Spinal cord (tissue), 10 donors: ENCODE results near the gene CEP104. TPM values are rescaled to one million over a fixed set of nuclear protein-coding genes. Genes with fewer than 3 reads are reported as not detected.
A peak's percentile ranks its signal among the peaks of the same experiment; 100 is the strongest.

Experiments used
- DNase-seq, 6 donors: peaks; one replicate each; pipeline versions ENCODE4 v3.0.0 to v3.0.0-alpha.2; 2013 to 2015; ENCODE audit warnings: low spot score in 6 of 6, low read depth in 4 of 6
- H3K27ac ChIP-seq: one replicate; pipeline ENCODE4 v1.5.1; 2013; ENCODE audit warnings: low read depth, low read length, control low read depth
- H3K27me3 ChIP-seq: one replicate; pipeline ENCODE4 v1.6.1; 2013; ENCODE audit warnings: low read length; ENCODE audit not compliant: control insufficient read depth, insufficient read depth
- H3K36me3 ChIP-seq: one replicate; pipeline ENCODE4 v1.6.1; 2013; ENCODE audit warnings: low read length; ENCODE audit not compliant: control insufficient read depth, insufficient read depth
- H3K4me1 ChIP-seq: one replicate; pipeline ENCODE4 v1.6.1; 2013; ENCODE audit warnings: low read length; ENCODE audit not compliant: control insufficient read depth, insufficient read depth
- H3K4me3 ChIP-seq: one replicate; pipeline ENCODE4 v1.5.1; 2013; ENCODE audit warnings: low read depth, low read length, control low read depth
- H3K9me3 ChIP-seq: one replicate; pipeline ENCODE4 v1.6.1; 2013; ENCODE audit warnings: low read length; ENCODE audit not compliant: control insufficient read depth, insufficient read depth
- WGBS: methylation state at CpG from one replicate; pipeline ENCODE4 v1.1.5; 2013; ENCODE audit warnings: missing lambda C conversion rate; ENCODE audit not compliant: insufficient coverage; 5-methylcytosine and 5-hydroxymethylcytosine counted together
- polyA plus RNA-seq, 2 donors: library from polyadenylated mRNA; unstranded; fragments of 120-200 nt; gene quantifications; one replicate each; pipeline ENCODE4 v1.2.1, GENCODE V29; 2013; ENCODE audit not compliant: insufficient read length in 2 of 2
- total RNA-seq, 2 donors: library from RNA; depleted of rRNA in 1 of 2; stranded (reverse); fragments of 120-200 nt in 1 of 2; fragments of >200 nt in 1 of 2; gene quantifications; one replicate each; pipeline versions ENCODE4 v1.2.3 to v1.2.4, GENCODE V29; 2013 to 2014
- donor health status: healthy.

Gene CEP104
- total and polyA plus RNA-seq, 4 donors: 23.9 to 43.8 (median 34.3) TPM

DNA sequence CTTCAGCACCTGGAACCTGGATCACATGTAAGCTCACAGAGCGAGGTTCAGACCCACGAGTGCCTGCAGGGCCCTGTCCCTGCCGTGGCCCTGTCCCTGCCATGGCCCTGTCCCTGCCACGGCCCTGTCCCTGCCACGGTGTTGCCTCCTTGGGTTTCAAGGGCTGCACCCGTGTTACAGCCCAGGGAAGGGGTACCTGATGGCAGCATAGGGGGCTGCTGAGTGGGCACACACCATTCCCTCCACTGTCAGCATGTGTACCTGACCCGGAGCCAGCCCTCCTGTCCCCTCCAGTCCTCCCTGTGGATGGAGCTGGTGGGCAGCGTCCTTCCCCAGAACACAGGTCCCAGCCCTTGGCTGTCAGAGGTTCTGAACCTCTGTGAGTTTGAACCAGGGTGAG lies 15.5 kb upstream of the CEP104 start:
- H3K27ac ChIP-seq: no peak overlapping the region
- peaks cover 81% of the 10 kb centered on the region for H3K36me3 ChIP-seq
- no peak overlapping the region for H3K4me3 ChIP-seq
- H3K9me3 ChIP-seq: no peaks in the 10 kb centered on the region
- no peaks in the 10 kb centered on the region for H3K4me1 ChIP-seq
- DNase-seq: no peak
- 89% methylated on average over 6 of the region's 8 CpGs for WGBS
- H3K27me3 ChIP-seq: no peaks in the 10 kb centered on the region

DNA sequence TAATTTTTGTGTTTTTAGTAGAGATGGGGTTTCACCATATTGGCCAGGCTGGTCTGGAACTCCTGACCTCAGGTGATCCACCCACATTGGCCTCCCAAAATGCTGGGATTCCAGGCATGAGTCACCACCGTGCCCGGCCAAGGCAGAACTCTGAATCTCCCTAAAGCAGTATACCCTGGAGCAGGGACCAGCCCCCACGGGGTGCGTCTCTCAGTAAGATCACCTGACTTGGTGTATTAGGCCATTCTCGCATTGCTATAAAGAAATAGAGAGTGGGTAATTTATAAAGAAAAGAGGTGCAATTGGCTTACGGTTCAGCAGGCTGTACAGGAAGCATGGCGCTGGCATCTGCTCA lies 14.4 kb upstream of the CEP104 start:
- H3K27ac ChIP-seq: no peak overlapping the region
- DNase-seq: no peak
- no peak overlapping the region for H3K4me3 ChIP-seq
- H3K27me3 ChIP-seq: no peaks in the 10 kb centered on the region
- H3K4me1 ChIP-seq: no peaks in the 10 kb centered on the region
- H3K36me3 ChIP-seq: peaks cover 78% of the 10 kb centered on the region
- 95% methylated on average over 7 of the region's 7 CpGs for WGBS
- no peaks in the 10 kb centered on the region for H3K9me3 ChIP-seq

DNA sequence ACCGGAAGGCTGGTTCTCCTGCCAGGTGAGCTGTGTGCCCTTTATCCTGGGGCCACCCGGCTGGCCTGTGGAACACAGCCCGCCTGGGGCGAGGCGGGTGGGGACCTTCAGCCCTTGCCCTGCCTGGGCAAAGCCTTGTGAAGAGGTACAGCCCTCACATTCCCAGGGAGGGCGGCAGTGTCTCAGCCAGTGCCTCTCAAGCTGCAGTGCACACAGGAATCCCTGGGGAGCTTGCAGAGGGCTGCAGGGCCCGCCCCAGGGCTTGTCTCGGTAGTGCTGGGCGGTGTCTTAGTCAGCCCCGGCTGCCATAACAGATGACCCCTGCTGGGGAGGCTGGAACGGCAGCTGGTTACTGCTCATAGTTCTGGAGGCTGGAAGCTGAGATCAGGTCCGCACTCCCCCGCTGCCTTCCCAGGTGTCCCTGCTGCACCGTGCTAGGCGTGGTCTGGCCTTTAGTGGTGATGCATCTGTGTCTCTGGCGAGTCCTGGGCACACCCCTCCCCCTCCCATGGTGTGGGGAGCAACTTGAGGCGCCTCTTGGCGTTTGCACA lies 12.8 kb upstream of the CEP104 start:
- no peak overlapping the region for H3K27ac ChIP-seq
- WGBS: 75% methylated on average over 16 of the region's 18 CpGs
- H3K4me1 ChIP-seq: no peaks in the 10 kb centered on the region
- H3K36me3 ChIP-seq: peaks cover 80% of the 10 kb centered on the region
- H3K27me3 ChIP-seq: no peaks in the 10 kb centered on the region
- DNase-seq: no peak
- no peaks in the 10 kb centered on the region for H3K9me3 ChIP-seq
- no peak overlapping the region for H3K4me3 ChIP-seq

DNA sequence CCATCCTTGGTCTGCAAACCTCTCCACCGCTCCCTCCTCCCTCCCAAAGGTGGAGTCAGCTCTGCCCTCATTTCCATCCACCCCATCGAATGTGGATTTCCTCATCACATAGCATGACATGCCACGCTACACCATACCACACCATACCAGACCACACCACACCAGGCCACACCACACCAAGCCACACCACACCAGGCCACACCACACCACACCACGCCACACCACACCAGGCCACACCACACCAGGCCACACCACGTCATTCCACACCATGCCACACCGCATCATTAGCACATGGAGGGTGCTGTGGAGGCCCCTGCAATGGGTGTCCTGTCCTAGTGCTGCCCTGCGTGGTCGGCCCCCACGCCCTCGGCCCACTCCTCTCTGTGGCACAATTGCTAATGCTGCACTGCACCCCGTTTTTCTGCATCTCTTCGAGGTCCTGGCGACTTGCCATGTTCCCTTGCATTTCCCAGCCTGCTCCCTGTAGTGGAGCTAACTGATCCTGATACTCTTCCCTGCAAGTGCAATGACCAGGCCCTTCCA lies 11.5 kb upstream of the CEP104 start:
- H3K9me3 ChIP-seq: no peaks in the 10 kb centered on the region
- no peak overlapping the region for H3K27ac ChIP-seq
- 90% methylated on average over 12 of the region's 13 CpGs for WGBS
- H3K4me1 ChIP-seq: no peaks in the 10 kb centered on the region
- H3K27me3 ChIP-seq: no peaks in the 10 kb centered on the region
- no peak for DNase-seq
- H3K4me3 ChIP-seq: no peak overlapping the region
- H3K36me3 ChIP-seq: peaks cover 73% of the 10 kb centered on the region

DNA sequence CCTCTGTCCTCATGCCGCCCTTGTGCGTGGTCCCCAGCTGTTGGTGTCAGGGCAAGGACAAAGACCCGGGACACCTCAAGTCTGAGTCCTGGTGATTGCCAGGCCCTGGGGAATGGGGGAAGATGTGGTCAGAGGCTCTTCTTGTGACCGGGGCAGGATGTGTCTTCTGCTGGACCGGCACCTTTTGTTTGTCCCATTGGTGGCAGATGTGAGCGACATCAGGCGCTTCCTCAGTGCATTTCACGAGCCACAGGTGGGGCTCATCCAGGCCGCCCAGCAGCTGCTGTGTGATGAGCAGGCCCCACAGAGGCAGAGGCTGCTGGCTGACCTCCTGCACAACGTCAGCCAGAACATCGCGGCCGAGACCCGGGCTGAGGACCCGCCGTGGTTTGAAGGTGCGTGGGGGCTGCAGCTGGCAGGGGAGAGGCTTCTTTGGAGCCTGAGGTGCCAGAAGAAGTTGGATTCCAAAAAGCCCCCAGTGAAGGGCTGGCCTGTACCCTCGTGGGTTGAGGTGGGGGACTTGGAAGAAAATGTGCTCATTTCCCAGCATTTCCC lies 8.7 kb upstream of the CEP104 start:
- Histone ChIP-seq H3K4me1 (no peaks in the 10 kb centered on the region), H3K4me3 (no peak overlapping the region), H3K9me3 (no peaks in the 10 kb centered on the region), H3K27me3 (no peaks in the 10 kb centered on the region), H3K27ac (no peak overlapping the region), H3K36me3 (peaks cover 53% of the 10 kb centered on the region)
- no peak for DNase-seq
- 76% methylated on average over 18 of the region's 18 CpGs for WGBS

DNA sequence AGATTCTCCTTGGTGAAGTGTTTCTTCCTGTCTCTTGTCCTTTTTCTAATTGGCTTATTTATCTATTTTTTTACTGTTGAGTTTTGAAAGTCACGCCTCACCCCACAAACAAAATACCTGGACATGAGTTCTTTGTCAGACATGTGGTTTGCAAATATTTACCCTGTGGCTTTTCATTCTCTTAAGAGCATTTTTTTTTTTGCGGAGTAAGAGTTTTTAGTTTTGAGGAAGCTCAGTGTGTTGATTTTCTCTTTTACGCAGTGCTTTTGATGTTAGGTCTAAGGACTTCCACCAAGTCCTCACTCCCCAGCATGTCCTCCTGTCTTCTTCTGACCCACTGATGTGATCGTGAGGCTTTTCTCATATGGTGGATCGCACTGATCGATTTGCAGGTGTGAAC lies 7.9 kb upstream of the CEP104 start:
- H3K27me3 ChIP-seq: no peaks in the 10 kb centered on the region
- H3K4me1 ChIP-seq: no peaks in the 10 kb centered on the region
- no peak for DNase-seq
- H3K36me3 ChIP-seq: peaks cover 47% of the 10 kb centered on the region
- no peak overlapping the region for H3K4me3 ChIP-seq
- H3K27ac ChIP-seq: no peak overlapping the region
- H3K9me3 ChIP-seq: no peaks in the 10 kb centered on the region
- 93% methylated on average over 2 of the region's 6 CpGs for WGBS

DNA sequence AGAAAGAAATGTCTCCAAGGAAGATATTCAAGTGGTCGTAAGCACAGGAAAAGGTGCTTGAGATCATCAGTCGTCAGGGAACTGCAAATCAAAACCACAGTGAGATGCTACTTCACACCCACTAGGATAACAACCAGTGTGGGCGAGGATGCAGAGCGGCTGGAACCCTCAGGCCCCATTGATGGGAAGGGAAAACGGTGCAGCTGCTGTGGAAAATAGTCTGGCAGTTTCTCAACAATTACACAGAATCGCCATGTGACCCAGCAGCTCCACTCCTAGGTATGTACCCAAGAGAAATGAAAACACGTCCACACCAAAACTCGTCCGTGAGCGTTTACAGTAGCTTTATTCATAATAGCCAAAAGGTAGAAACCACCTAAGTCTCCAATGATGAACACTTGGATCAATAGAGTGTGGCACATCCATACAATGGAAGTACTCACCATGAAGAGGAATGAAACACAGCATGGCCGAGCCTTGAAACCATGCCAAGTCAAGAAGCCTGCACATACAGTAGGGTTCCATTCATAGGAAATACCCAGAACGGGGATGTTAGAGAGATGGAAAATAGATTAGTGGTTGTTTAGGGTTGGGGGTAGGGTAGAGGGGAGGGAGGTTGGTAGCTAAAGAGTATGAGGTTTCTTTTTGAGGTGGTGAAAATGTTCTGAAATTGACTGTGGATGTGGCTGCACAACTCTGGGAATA lies 6.4 kb upstream of the CEP104 start:
- Histone ChIP-seq H3K27ac (no peak overlapping the region), H3K4me1 (peaks cover 13% of the 10 kb centered on the region), H3K27me3 (no peaks in the 10 kb centered on the region), H3K9me3 (no peaks in the 10 kb centered on the region), H3K36me3 (peaks cover 38% of the 10 kb centered on the region), H3K4me3 (no peak overlapping the region)
- DNase-seq: peak in 2 of 6 donors; percentile 6 to 33
- WGBS: 58% methylated on average over 9 of the region's 12 CpGs

DNA sequence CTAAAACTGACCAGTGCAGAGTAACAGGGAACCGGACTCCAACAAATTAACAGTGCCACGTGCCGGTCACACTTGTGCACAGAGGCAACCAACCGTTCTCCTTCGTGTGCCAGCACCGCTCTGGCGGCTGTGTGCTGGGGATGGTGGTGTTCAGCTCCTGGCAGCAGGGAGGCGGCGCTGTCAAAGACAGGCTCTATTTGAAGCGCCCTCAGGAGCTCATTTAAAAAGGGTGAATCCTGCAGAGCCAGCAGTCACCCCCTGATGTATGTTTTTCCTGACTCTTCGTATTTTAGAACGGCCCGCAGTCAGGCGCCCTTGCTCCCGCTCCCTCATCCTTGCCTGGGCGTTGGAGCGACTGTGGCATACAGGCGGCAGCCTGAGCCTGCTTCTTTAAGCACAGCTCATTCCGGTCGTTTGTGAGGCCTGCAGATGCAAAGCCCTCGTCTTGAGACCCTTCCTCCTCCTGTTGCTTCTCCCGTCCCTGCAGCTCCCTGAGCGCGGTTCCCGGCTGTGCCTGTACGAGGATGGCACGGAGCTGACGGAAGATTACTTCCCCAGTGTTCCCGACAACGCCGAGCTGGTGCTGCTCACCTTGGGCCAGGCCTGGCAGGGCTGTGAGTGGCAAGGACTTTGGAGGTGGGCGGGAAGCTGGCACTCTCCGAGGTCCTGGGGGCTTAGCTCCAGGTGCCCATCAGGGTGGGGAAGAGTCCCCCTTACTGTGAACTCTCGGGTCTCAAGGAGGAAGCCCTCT lies 1.4 kb upstream of the CEP104 start:
- Histone ChIP-seq H3K27me3 (no peaks in the 10 kb centered on the region), H3K27ac (no peak overlapping the region), H3K4me1 (peaks cover 38% of the 10 kb centered on the region), H3K36me3 (peaks cover 14% of the 10 kb centered on the region), H3K9me3 (no peaks in the 10 kb centered on the region), H3K4me3 (peak overlapping the region; percentile 90)
- WGBS: 20% methylated on average over 33 of the region's 34 CpGs
- DNase-seq: peak in 3 of 6 donors; percentile 31 to 83 (median 75)

DNA sequence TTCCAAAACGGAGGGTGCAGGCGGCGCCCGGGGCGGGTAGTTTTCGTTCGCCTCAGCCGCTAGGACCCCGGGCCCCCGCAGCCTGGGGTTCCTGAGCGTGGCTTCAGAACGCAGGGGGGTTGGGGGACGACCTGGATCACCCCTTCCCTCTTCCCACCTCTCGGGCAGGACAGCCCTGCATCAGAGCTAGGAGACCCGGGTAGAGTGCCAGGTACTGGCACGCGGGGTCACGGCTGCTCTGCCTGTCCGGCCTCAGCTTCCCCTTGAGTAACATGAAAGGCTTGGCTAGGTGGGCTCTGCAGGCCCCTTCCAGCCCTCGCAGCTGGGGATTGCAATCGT lies 749 bp upstream of the CEP104 start:
- no peaks in the 10 kb centered on the region for H3K9me3 ChIP-seq
- H3K4me3 ChIP-seq: peak overlapping the region; percentile 90
- H3K27me3 ChIP-seq: no peaks in the 10 kb centered on the region
- no peak overlapping the region for H3K27ac ChIP-seq
- H3K4me1 ChIP-seq: peaks cover 38% of the 10 kb centered on the region
- DNase-seq: no peak
- WGBS: 9% methylated on average over 21 of the region's 21 CpGs
- H3K36me3 ChIP-seq: peaks cover 15% of the 10 kb centered on the region
